Tibial artery (tissue), 4 donors: ENCODE measurements around the gene RERE.
"Not testable (repeated sequence)": the region's sequence is repeated elsewhere in the genome, so short reads cannot be mapped to it uniquely, and the experiment has no call there.

Experiments used
- DNase-seq, 2 donors: peaks; one replicate each; pipeline ENCODE4 v3.0.0-alpha.2; 2019
- H3K27ac ChIP-seq, 2 donors: fragments of 200-600 bp; sonication (generic) in 1 of 2; 1 replicate in 1 of 2; 2 replicates in 1 of 2; pipeline ENCODE4 v1.5.1; 2018 to 2019; ENCODE audit warnings: mild to moderate bottlenecking in 1 of 2
- H3K27me3 ChIP-seq, 2 donors: fragments of 200-600 bp; sonication (generic) in 1 of 2; one replicate each; pipeline versions ENCODE4 v1.5.1 to v1.6.0; 2016 to 2019
- H3K36me3 ChIP-seq, 3 donors: fragments of 200-600 bp; sonication (generic) in 2 of 3; one replicate each; pipeline ENCODE4 v1.5.1; 2016 to 2019; ENCODE audit warnings: mild to moderate bottlenecking in 2 of 3
- H3K4me1 ChIP-seq, 4 donors: fragments of 200-600 bp; sonication (generic) in 2 of 4; 1 replicate in 3 of 4; 2 replicates in 1 of 4; pipeline ENCODE4 v1.5.1; 2016 to 2019
- H3K4me3 ChIP-seq, 2 donors: fragments of 200-600 bp; sonication (generic) in 1 of 2; 1 replicate in 1 of 2; 2 replicates in 1 of 2; pipeline ENCODE4 v1.5.1; 2018 to 2019; ENCODE audit warnings: mild to moderate bottlenecking in 2 of 2
- H3K9me3 ChIP-seq, 3 donors: fragments of 200-600 bp; sonication (generic) in 1 of 3; one replicate each; pipeline ENCODE4 v1.5.1; 2016 to 2019
- CTCF ChIP-seq, 2 experiments: fragments of 200-600 bp in 1 of 2; fragments of 450-650 bp in 1 of 2; IDR thresholded peaks; one replicate each; pipeline ENCODE4 v1.5.1; 2017 to 2019; ENCODE audit warnings: antibody characterized with exemption in 2 of 2, mild to moderate bottlenecking in 1 of 2, moderate library complexity in 1 of 2
- intact Hi-C: fragments of 100-400 bp; cut with DNase I; formaldehyde crosslinking; loops from one replicate; pipeline ENCODE4 v1.15.0; 2023; ENCODE audit warnings: low total_unique reads

The RERE gene

GRCh38 chr1:8627728-8628127, 189.7 kb downstream of the RERE start:
- DNase-seq: no peak
- Histone ChIP-seq H3K4me1 (peaks cover 0 to 33% (median 5%) of the 10 kb centered on the region in 4 donors), H3K36me3 (no peaks in the 10 kb centered on the region), H3K4me3 (no peak overlapping the region), H3K27me3 (no peaks in the 10 kb centered on the region), H3K9me3 (no peaks in the 10 kb centered on the region), H3K27ac (no peak overlapping the region)
- intact Hi-C loops: no loop called here
- TF ChIP-seq CTCF (IDR thresholded peaks at IDR 0.05): no peak

GRCh38 chr1:8625981-8626898, 191.2 kb downstream of the RERE start:
- no peak overlapping the region for H3K4me3 ChIP-seq
- H3K4me1 ChIP-seq: peaks cover 0 to 33% (median 5%) of the 10 kb centered on the region in 4 donors
- no peaks in the 10 kb centered on the region for H3K27me3 ChIP-seq
- H3K9me3 ChIP-seq: no peaks in the 10 kb centered on the region
- no peak for TF ChIP-seq CTCF (IDR thresholded peaks at IDR 0.05)
- intact Hi-C loops: no loop called here
- no peak for DNase-seq
- no peaks in the 10 kb centered on the region for H3K36me3 ChIP-seq
- H3K27ac ChIP-seq: no peak overlapping the region

- Histone ChIP-seq H3K27ac (no peak overlapping the region), H3K27me3 (no peaks in the 10 kb centered on the region), H3K4me3 (no peak overlapping the region), H3K36me3 (no peaks in the 10 kb centered on the region), H3K4me1 (peaks cover 0 to 33% (median 5%) of the 10 kb centered on the region in 4 donors), H3K9me3 (no peaks in the 10 kb centered on the region)
- no peak for DNase-seq
- intact Hi-C loops: no loop called here
- no peak for TF ChIP-seq CTCF (IDR thresholded peaks at IDR 0.05)
Observed at GRCh38 chr1:8625491-8625890, 191.9 kb downstream of the RERE start.

GRCh38 chr1:8623651-8624192, 193.7 kb downstream of the RERE start:
- H3K4me3 ChIP-seq, H3K36me3 ChIP-seq, DNase-seq, H3K27ac ChIP-seq, intact Hi-C loops, H3K9me3 ChIP-seq, H3K27me3 ChIP-seq: not testable (repeated sequence)
- H3K4me1 ChIP-seq: peaks cover 0 to 20% (median 5%) of the 10 kb centered on the region in 4 donors

GRCh38 chr1:8621785-8622348, 195.6 kb downstream of the RERE start:
- H3K36me3 ChIP-seq, intact Hi-C loops, H3K27ac ChIP-seq, H3K9me3 ChIP-seq, H3K4me3 ChIP-seq, H3K27me3 ChIP-seq, DNase-seq: not testable (repeated sequence)
- peaks cover 0 to 14% (median 5%) of the 10 kb centered on the region in 4 donors for H3K4me1 ChIP-seq

GRCh38 chr1:8621034-8621582, 196.3 kb downstream of the RERE start:
- H3K4me3 ChIP-seq, DNase-seq, H3K27me3 ChIP-seq, H3K27ac ChIP-seq, intact Hi-C loops, H3K9me3 ChIP-seq, H3K4me1 ChIP-seq, H3K36me3 ChIP-seq: not testable (repeated sequence)

GRCh38 chr1:8619917-8620502, 197.4 kb downstream of the RERE start:
- DNase-seq, H3K9me3 ChIP-seq, H3K4me1 ChIP-seq, H3K36me3 ChIP-seq, H3K27ac ChIP-seq, H3K4me3 ChIP-seq, H3K27me3 ChIP-seq, intact Hi-C loops: not testable (repeated sequence)

- not testable (repeated sequence) for H3K36me3 ChIP-seq
Observed at GRCh38 chr1:8619419-8619818, 198.0 kb downstream of the RERE start.

GRCh38 chr1:8616791-8617190, 200.6 kb downstream of the RERE start:
- H3K4me1 ChIP-seq, H3K27me3 ChIP-seq, H3K9me3 ChIP-seq, H3K27ac ChIP-seq, DNase-seq, intact Hi-C loops, H3K36me3 ChIP-seq, H3K4me3 ChIP-seq: not testable (repeated sequence)

More at GRCh38 chr1:8619419-8619818, 198.0 kb downstream of the RERE start:
- DNase-seq, H3K27ac ChIP-seq, H3K4me3 ChIP-seq, H3K27me3 ChIP-seq, H3K4me1 ChIP-seq, H3K9me3 ChIP-seq, intact Hi-C loops: not testable (repeated sequence)

GRCh38 chr1:8611634-8612515, 205.6 kb downstream of the RERE start:
- H3K27ac ChIP-seq, H3K36me3 ChIP-seq, DNase-seq, H3K9me3 ChIP-seq, H3K27me3 ChIP-seq, intact Hi-C loops, H3K4me3 ChIP-seq, H3K4me1 ChIP-seq: not testable (repeated sequence)
